Large intestine (tissue), 3 donors: ENCODE data around the gene WNT4. TPM values are rescaled to one million over a fixed set of nuclear protein-coding genes. Genes with fewer than 3 reads are reported as not detected.

Experiments used
- DNase-seq, 2 donors: peaks; one replicate each; pipeline versions ENCODE4 v3.0.0 to v3.0.0-alpha.2; 2013
- H3K27ac ChIP-seq: one replicate; pipeline ENCODE4 v1.5.1; 2013; ENCODE audit warnings: low read length
- H3K27me3 ChIP-seq: 2 replicates; pipeline ENCODE4 v1.6.1; 2013; ENCODE audit warnings: low read length; ENCODE audit not compliant: control insufficient read depth, insufficient read depth
- H3K36me3 ChIP-seq: 2 replicates; pipeline ENCODE4 v1.6.1; 2013; ENCODE audit warnings: low read length; ENCODE audit not compliant: control insufficient read depth, insufficient read depth
- H3K4me1 ChIP-seq: one replicate; pipeline ENCODE4 v1.6.1; 2013; ENCODE audit warnings: low read length; ENCODE audit not compliant: control insufficient read depth, insufficient read depth
- H3K4me3 ChIP-seq: one replicate; pipeline ENCODE4 v1.5.1; 2013; ENCODE audit warnings: low read length
- H3K9me3 ChIP-seq: one replicate; pipeline ENCODE4 v1.6.1; 2013; ENCODE audit warnings: mild to moderate bottlenecking, low read depth, low read length, moderate library complexity; ENCODE audit not compliant: control insufficient read depth
- WGBS: methylation state at CpG from one replicate; pipeline ENCODE4 v1.1.5; 2013; ENCODE audit warnings: low lambda C conversion rate; ENCODE audit not compliant: insufficient coverage; 5-methylcytosine and 5-hydroxymethylcytosine counted together
- polyA plus RNA-seq: library from polyadenylated mRNA; unstranded; fragments of 120-200 nt; gene quantifications from one replicate; pipeline ENCODE4 v1.2.1, GENCODE V29; 2013

The WNT4 gene
- polyA plus RNA-seq, 1 donor: 2.2 TPM

DNA sequence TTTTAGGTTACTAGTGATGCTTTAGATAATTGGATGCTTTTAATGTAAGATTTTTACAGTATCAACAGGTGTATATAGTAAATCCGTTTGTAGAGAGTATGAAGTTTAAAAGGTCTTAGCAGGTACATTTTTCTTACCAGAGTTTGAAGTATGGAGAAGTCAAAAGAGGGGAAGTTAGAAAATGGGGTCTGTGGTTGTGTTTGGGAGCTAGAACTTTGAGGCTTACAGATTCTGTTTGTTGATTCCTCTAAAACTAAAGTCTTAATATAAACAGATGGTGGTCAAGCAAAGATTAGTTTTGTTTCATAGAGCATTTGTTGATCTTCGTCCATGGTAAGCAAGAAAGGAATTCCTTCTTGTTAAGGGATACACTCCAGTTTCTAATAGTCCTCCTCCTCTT is 54.6 kb downstream of the WNT4 start:
- Histone ChIP-seq H3K27me3 (no peaks in the 10 kb centered on the region), H3K36me3 (peaks cover 37% of the 10 kb centered on the region), H3K9me3 (no peaks in the 10 kb centered on the region), H3K4me3 (no peak overlapping the region), H3K27ac (no peak overlapping the region), H3K4me1 (no peaks in the 10 kb centered on the region)
- 83% methylated on average over 2 of the region's 2 CpGs for WGBS
- no peak for DNase-seq

DNA sequence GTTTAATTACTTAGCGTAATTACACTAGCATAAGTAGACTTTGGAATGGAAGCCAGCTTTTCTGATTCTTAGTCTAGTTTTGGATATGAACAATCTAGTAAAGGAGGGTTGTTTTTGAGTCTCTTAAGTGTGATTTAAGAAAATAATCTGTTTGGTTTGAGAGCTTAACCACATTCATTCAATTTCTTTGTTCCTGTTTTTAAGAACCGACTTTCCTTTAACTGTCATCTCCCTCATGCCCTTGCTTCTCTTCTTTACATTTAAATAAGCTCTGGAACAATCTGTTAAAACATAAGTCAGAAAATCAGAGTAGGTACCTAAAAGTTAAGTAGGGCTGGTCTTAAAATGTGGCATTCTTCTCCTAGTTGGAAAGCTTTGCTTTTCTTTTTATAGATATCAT is 62.7 kb downstream of the WNT4 start:
- H3K27ac ChIP-seq: no peak overlapping the region
- peaks cover 6% of the 10 kb centered on the region for H3K4me1 ChIP-seq
- H3K9me3 ChIP-seq: no peaks in the 10 kb centered on the region
- no peak overlapping the region for H3K4me3 ChIP-seq
- 86% methylated on average over 1 of the region's 2 CpGs for WGBS
- H3K27me3 ChIP-seq: no peaks in the 10 kb centered on the region
- no peak for DNase-seq
- peaks cover 22% of the 10 kb centered on the region for H3K36me3 ChIP-seq

DNA sequence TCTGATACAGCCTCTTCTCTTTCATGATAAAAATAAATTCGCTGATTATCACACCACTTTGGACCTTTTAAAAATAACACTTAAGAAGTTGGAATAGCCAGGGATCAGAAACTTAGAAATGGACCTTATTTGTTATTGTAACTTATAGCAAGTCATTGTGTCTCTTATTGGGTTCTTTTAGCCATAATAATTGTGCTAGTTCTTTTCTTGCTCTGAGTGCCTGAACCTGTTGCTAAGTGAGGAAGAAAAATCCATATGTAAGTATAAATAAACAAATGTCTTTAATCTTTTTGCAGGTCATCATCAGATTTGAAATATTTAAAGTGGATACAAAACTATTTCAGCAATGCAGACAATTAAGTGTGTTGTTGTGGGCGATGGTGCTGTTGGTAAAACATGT is 64.8 kb downstream of the WNT4 start:
- H3K36me3 ChIP-seq: peaks cover 22% of the 10 kb centered on the region
- WGBS: 86% methylated on average over 1 of the region's 2 CpGs

DNA sequence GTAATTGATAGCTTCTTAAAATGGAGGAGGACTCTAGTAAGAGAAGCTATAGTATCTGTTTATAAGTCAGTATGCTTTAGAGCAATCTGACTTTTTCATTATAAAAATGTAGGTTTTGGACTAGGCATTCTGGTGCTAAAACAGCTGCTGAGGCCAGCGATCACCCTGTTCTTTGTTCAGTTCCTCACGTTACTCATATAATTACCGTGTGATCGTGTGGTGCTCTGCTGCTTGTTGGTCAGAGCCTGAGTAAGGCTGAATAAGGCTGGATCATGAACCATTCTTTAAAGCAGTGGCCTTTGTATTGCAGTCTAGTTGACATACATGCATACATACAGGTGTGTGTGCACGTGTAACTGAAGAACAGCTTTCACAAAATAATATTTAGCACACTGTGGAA is 65.2 kb downstream of the WNT4 start:
- H3K27ac ChIP-seq: no peak overlapping the region
- 57% methylated on average over 1 of the region's 5 CpGs for WGBS

More for the DNA sequence above, 64.8 kb downstream of the WNT4 start:
- Histone ChIP-seq H3K4me1 (peaks cover 6% of the 10 kb centered on the region), H3K9me3 (no peaks in the 10 kb centered on the region), H3K4me3 (no peak overlapping the region), H3K27ac (no peak overlapping the region), H3K27me3 (no peaks in the 10 kb centered on the region)
- no peak for DNase-seq

DNA sequence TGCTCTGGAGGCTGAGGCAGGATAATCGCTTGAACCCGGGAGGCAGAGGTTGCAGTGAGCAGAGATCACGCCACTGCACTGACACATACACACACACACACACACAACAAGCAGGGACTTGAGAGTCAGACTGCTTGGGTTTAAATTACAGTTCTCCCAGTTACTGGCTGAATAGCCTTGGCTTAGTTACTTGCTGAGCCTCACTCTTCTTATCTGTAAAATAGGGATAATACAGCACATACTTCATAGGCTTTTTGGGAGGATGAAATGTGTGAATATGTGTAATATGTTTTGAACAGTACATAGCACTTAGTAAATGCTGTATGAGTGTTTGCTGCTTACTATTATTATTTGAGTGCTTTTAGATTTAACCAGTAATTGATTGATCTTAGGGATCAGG is 66.6 kb downstream of the WNT4 start:
- Histone ChIP-seq H3K27me3 (no peaks in the 10 kb centered on the region), H3K36me3 (peaks cover 12% of the 10 kb centered on the region), H3K4me1 (peaks cover 6% of the 10 kb centered on the region), H3K9me3 (no peaks in the 10 kb centered on the region), H3K4me3 (no peak overlapping the region), H3K27ac (no peak overlapping the region)
- WGBS: no CpG with 5 or more reads among the region's 3 CpGs
- DNase-seq: no peak

More for the DNA sequence above, 65.2 kb downstream of the WNT4 start:
- Histone ChIP-seq H3K36me3 (peaks cover 22% of the 10 kb centered on the region), H3K9me3 (no peaks in the 10 kb centered on the region), H3K27me3 (no peaks in the 10 kb centered on the region), H3K4me1 (peaks cover 6% of the 10 kb centered on the region), H3K4me3 (no peak overlapping the region)
- DNase-seq: no peak

DNA sequence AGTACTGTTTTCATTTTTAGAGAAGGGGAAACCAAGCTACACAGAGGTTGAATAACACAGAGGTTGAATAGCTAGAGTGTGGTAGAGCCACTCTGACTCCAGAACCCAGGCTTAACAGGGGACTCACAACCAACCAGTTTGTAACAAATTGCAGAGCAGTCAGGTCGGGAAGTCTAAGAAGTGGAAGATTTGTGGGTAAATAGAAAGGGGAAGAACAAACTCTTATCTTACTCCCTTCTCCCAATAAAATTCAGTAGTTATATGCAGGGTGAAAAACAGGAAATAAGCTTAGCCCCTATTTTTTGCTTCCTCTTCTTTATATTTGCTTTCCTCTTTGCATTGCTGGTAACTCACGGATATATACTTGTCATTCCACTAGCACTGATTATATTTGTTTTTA is 67.2 kb downstream of the WNT4 start:
- peaks cover 11% of the 10 kb centered on the region for H3K36me3 ChIP-seq
- H3K4me1 ChIP-seq: peaks cover 6% of the 10 kb centered on the region
- no peak for DNase-seq
- no CpG with 5 or more reads among the region's 2 CpGs for WGBS
- no peaks in the 10 kb centered on the region for H3K9me3 ChIP-seq
- H3K27me3 ChIP-seq: no peaks in the 10 kb centered on the region
- H3K4me3 ChIP-seq: no peak overlapping the region
- no peak overlapping the region for H3K27ac ChIP-seq

DNA sequence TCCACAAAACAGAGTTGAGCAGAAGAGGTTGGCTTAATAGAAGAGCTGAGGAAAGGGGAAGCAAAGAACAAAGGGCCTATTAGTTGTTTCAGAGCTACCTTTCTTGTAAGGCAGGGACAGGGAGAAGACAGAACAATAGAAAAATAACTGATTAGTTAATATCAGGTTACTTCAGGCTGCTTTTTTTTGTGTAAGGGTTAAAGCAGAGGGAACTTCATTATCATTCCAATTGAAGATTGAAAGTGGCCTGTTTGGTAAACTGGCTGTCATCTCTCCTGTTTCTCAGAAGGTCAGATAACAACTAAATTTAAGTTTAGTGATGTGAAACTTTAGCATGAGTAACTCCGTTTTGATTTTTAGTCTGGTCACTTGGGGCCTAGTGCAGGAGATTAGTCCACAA is 68.1 kb downstream of the WNT4 start:
- peaks cover 7% of the 10 kb centered on the region for H3K36me3 ChIP-seq
- H3K9me3 ChIP-seq: peaks cover 3% of the 10 kb centered on the region
- peaks cover 6% of the 10 kb centered on the region for H3K4me1 ChIP-seq
- no peak for DNase-seq
- no peak overlapping the region for H3K27ac ChIP-seq
- WGBS: no CpG with 5 or more reads among the region's 1 CpG
- H3K27me3 ChIP-seq: no peaks in the 10 kb centered on the region
- no peak overlapping the region for H3K4me3 ChIP-seq

DNA sequence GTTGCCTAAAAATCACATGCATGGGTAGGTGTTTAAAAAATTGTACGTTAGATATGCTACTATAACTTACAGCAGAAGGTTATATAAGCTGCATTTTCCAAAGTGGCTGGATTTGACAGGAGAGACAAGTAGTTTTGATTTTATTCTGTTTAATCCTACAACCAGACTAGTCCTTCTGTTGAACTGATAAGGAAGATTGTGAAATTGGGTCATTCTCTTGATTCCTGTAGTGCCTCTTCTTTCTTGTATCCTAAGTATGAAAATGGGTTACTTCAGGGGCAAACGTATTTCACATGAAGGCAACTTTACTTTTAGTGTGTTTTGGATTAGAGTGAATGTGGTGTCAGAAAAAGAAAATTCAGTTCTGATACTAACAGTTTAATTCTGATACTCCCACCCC is 71.4 kb downstream of the WNT4 start:
- H3K4me1 ChIP-seq: peaks cover 6% of the 10 kb centered on the region
- no peak overlapping the region for H3K27ac ChIP-seq
- no peak overlapping the region for H3K4me3 ChIP-seq
- no peak for DNase-seq
- H3K27me3 ChIP-seq: no peaks in the 10 kb centered on the region
- peaks cover 3% of the 10 kb centered on the region for H3K9me3 ChIP-seq
- no CpG with 5 or more reads among the region's 2 CpGs for WGBS
- H3K36me3 ChIP-seq: peaks cover 6% of the 10 kb centered on the region

Other genes with a start within 250 kb of the WNT4 start
- 70.4 TPM for gene HSPG2, start 205.8 kb downstream of the WNT4 start, polyA plus RNA-seq
- gene CELA3B, start 166.1 kb downstream of the WNT4 start, polyA plus RNA-seq: 0.21 TPM
- 0.25 TPM for gene CELA3A, start 141.4 kb downstream of the WNT4 start, polyA plus RNA-seq
- 262 TPM for gene CDC42, start 90.4 kb downstream of the WNT4 start, polyA plus RNA-seq